Osteoblast (primary cell): Measurements from ENCODE around the gene DHRS9. TPM values are rescaled to one million over a fixed set of nuclear protein-coding genes. Genes with fewer than 3 reads are reported as not detected.

Source experiments
- DNase-seq: peaks from one replicate; pipeline ENCODE4 v3.0.0; 2011; ENCODE audit warnings: low spot score, mixed read lengths; ENCODE audit not compliant: insufficient read length; ENCODE audit errors: missing footprints
- H2AFZ ChIP-seq: 2 replicates; pipeline ENCODE4 v1.6.0; 2011; ENCODE audit warnings: mild to moderate bottlenecking, low read length
- H3K27ac ChIP-seq: 2 replicates; pipeline ENCODE4 v1.5.1; 2011; ENCODE audit warnings: mild to moderate bottlenecking, low read depth, low read length, moderate library complexity
- H3K27me3 ChIP-seq: 2 replicates; pipeline ENCODE4 v1.6.0; 2012; ENCODE audit warnings: mild to moderate bottlenecking, control low read depth, inconsistent platforms, low read length, moderate library complexity; ENCODE audit not compliant: insufficient read depth
- H3K36me3 ChIP-seq: 2 replicates; pipeline ENCODE4 v1.5.1; 2011; ENCODE audit warnings: mild to moderate bottlenecking, low read length, control low read depth, moderate library complexity; ENCODE audit not compliant: insufficient read depth
- H3K4me1 ChIP-seq: 2 replicates; pipeline ENCODE4 v1.5.1; 2011; ENCODE audit warnings: mild to moderate bottlenecking, low read length, control low read depth, moderate library complexity; ENCODE audit not compliant: insufficient read depth
- H3K4me2 ChIP-seq: 2 replicates; pipeline ENCODE4 v1.6.0; 2011; ENCODE audit warnings: mild to moderate bottlenecking, low read length; ENCODE audit not compliant: insufficient read depth
- H3K4me3 ChIP-seq: fragments of 200-600 bp; sonication (generic); 3 replicates; pipeline ENCODE4 v1.5.1; 2012; ENCODE audit warnings: mild to moderate bottlenecking, low read length, inconsistent platforms; ENCODE audit not compliant: insufficient read depth
- H3K79me2 ChIP-seq: 2 replicates; pipeline ENCODE4 v1.6.0; 2012; ENCODE audit warnings: mild to moderate bottlenecking, low read length, control low read depth, inconsistent platforms; ENCODE audit not compliant: insufficient read depth
- H3K9me3 ChIP-seq: 2 replicates; pipeline ENCODE4 v1.5.1; 2011; ENCODE audit warnings: low read depth, low read length, control low read depth
- H4K20me1 ChIP-seq: 2 replicates; pipeline ENCODE4 v1.6.0; 2012; ENCODE audit warnings: mild to moderate bottlenecking, low read length, control low read depth; ENCODE audit not compliant: insufficient read depth
- CTCF ChIP-seq: IDR thresholded peaks from 2 replicates; pipeline ENCODE4 v1.5.1; 2011; ENCODE audit warnings: mild to moderate bottlenecking, low read depth, low read length, moderate library complexity; ENCODE audit errors: extremely low read depth
- total RNA-seq: library from RNA; depleted of rRNA; stranded (reverse); fragments of >200 nt; gene quantifications from 2 replicates; pipeline ENCODE4 v1.2.3, GENCODE V29; 2012

DHRS9 gene
- total RNA-seq, 1 donor, result not detected

DNA sequence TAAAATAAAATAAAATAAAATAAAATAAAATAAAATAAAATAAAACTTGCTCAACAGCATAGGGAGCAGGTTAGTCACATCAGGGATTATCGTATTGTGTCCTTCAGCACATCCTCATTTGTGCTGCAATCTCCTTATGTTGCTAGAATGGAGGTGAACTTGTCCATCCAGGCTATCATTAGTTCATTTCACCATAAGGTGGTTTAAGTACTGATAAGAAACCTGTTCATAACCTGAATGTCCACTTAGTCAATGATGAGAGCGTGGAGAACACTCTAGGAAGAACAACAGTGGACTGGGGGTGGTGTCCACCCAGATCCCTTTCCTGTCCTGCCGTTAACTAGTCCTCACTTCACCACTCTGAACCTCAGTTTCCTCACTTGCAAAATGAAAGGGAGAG is 21.9 kb downstream of the DHRS9 start:
- Histone ChIP-seq H3K36me3 (no peaks in the 10 kb centered on the region), H4K20me1 (no peaks in the 10 kb centered on the region), H3K4me2 (no peak overlapping the region), H3K9me3 (no peaks in the 10 kb centered on the region), H3K79me2 (no peaks in the 10 kb centered on the region), H3K27ac (no peak overlapping the region), H3K27me3 (no peaks in the 10 kb centered on the region), H3K4me1 (peaks cover 35% of the 10 kb centered on the region), H2AFZ (no peak overlapping the region), H3K4me3 (no peak overlapping the region)
- DNase-seq, result no peak
- no peak for TF ChIP-seq CTCF

GRCh38 chr2:169091761-169092519 is 22.6 kb downstream of the DHRS9 start:
- H3K4me1 ChIP-seq, result peaks cover 28% of the 10 kb centered on the region
- H3K79me2 ChIP-seq, result no peaks in the 10 kb centered on the region
- no peaks in the 10 kb centered on the region for H3K9me3 ChIP-seq
- no peak overlapping the region for H2AFZ ChIP-seq
- H3K36me3 ChIP-seq, result no peaks in the 10 kb centered on the region
- DNase-seq, result no peak
- H3K4me2 ChIP-seq, result no peak overlapping the region
- no peaks in the 10 kb centered on the region for H4K20me1 ChIP-seq
- H3K4me3 ChIP-seq, result no peak overlapping the region
- no peaks in the 10 kb centered on the region for H3K27me3 ChIP-seq
- no peak for TF ChIP-seq CTCF
- no peak overlapping the region for H3K27ac ChIP-seq

DNA sequence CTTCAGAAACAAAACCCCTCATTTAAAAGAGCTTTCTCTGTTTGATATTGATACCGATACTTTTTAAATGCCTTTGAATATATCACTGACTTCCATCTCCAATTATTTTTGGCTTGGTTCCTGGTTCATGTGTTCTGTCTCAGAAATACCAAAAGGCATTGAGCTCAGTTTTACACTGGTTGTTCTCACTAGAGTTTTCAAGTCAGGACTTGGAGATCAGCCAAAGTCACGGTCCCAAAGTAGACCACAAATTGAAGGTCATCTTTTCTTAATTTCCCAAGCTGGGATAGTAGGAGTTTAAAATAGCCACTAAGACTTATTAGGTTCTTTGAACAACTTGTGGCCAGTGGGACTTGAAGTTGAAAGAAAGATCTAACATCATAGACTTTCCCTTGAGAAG is 24.2 kb downstream of the DHRS9 start:
- H3K27me3 ChIP-seq, result no peaks in the 10 kb centered on the region
- H3K9me3 ChIP-seq, result no peaks in the 10 kb centered on the region

More for the DNA sequence above, 24.2 kb downstream of the DHRS9 start:
- Histone ChIP-seq H3K4me3 (no peak overlapping the region), H3K79me2 (no peaks in the 10 kb centered on the region), H3K27ac (no peak overlapping the region), H2AFZ (no peak overlapping the region), H3K4me1 (peaks cover 25% of the 10 kb centered on the region), H4K20me1 (no peaks in the 10 kb centered on the region), H3K4me2 (no peak overlapping the region), H3K36me3 (no peaks in the 10 kb centered on the region)
- no peak for TF ChIP-seq CTCF
- no peak for DNase-seq
